HG03066 (cell line): Measurements from ENCODE around the gene CPTP.

Experiments
- ATAC-seq: cut with Tn5 transposase; IDR thresholded peaks from one replicate; pipeline ENCODE4 v1.9.1; 2021; ENCODE audit warnings: low read depth; ENCODE audit not compliant: unreplicated experiment

Gene CPTP

DNA sequence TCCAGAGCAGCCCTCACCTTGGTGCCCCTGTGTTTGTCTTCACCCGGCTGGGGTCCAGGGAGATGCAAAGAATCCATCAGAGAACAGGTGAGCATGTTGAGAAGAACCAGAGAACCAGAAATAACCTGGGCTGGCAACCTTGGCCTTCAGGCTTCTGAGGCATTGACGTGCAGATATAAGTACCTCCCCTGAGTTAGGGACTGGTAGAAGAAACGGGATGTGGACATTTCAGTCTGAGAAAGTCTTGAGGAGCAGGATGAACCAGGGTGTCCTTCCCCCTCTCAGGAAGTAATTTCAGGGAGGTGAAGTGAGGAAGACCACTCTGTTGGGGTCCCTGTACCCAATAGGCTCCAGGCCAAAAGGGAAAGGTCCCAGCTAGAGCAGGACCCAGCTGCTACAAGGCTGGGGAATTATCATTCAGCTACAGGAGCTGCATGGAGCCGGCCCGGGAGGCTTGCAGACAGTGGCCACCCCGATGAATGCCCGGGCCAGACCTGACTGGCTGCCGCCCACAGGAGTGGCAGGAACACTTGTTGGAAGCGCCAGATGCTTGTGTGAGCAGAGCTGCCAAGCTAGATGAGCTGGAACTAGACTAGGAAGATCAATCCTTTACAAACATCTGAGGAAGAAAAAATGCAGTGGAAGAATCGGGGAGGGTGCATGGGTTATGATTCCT lies 52.1 kb downstream of the CPTP start:
- no peak for ATAC-seq

GRCh38 chr1:1377540-1378205 lies 53.1 kb downstream of the CPTP start:
- no peak for ATAC-seq
